Mesenchymal stem cell (in vitro differentiated cells and primary cell): ENCODE results near the gene TMEM272.

ENCODE experiments used
- DNase-seq: peaks from one replicate; pipeline ENCODE4 v3.0.0-alpha.2; 2013
- H2AFZ ChIP-seq: one replicate; pipeline ENCODE4 v1.6.1; 2013; ENCODE audit warnings: low read depth, mild to moderate bottlenecking, control low read depth, inconsistent platforms, low read length, moderate library complexity
- H2AK5ac ChIP-seq: 2 replicates; pipeline ENCODE4 v1.6.1; 2013; ENCODE audit warnings: low read length, moderate library complexity, mild to moderate bottlenecking, inconsistent platforms; ENCODE audit not compliant: severe bottlenecking
- H2BK120ac ChIP-seq: one replicate; pipeline ENCODE4 v1.6.1; 2013; ENCODE audit warnings: low read depth, mild to moderate bottlenecking, inconsistent platforms, low read length, moderate library complexity
- H2BK12ac ChIP-seq, 2 experiments: one replicate each; pipeline ENCODE4 v1.6.1; 2013; ENCODE audit warnings: inconsistent platforms in 2 of 2, low read length in 2 of 2, mild to moderate bottlenecking in 2 of 2, moderate library complexity in 2 of 2, control low read depth in 1 of 2
- H2BK15ac ChIP-seq: one replicate; pipeline ENCODE4 v1.6.1; 2013; ENCODE audit warnings: mild to moderate bottlenecking, low read depth, inconsistent platforms; ENCODE audit not compliant: poor library complexity, severe bottlenecking
- H2BK5ac ChIP-seq: 2 replicates; pipeline ENCODE4 v1.6.1; 2013; ENCODE audit warnings: low read depth, mild to moderate bottlenecking, low read length, control low read depth, inconsistent platforms; ENCODE audit not compliant: poor library complexity, severe bottlenecking
- H3K14ac ChIP-seq, 2 experiments: one replicate each; pipeline ENCODE4 v1.6.1; 2013; ENCODE audit warnings: inconsistent platforms in 2 of 2, low read length in 2 of 2, control low read depth in 1 of 2, mild to moderate bottlenecking in 1 of 2, moderate library complexity in 1 of 2
- H3K18ac ChIP-seq, 2 experiments: one replicate each; pipeline ENCODE4 v1.6.1; 2013; ENCODE audit warnings: inconsistent platforms in 2 of 2, low read length in 2 of 2, control low read depth in 1 of 2, low read depth in 1 of 2, mild to moderate bottlenecking in 1 of 2
- H3K23ac ChIP-seq, 2 experiments: one replicate each; pipeline ENCODE4 v1.6.1; 2013; ENCODE audit warnings: inconsistent platforms in 2 of 2, low read length in 2 of 2, mild to moderate bottlenecking in 2 of 2, moderate library complexity in 2 of 2, control low read depth in 1 of 2
- H3K27ac ChIP-seq: 2 replicates; pipeline ENCODE4 v1.5.1; 2013; ENCODE audit warnings: mild to moderate bottlenecking, moderate library complexity, low read length, control low read depth, inconsistent platforms; ENCODE audit not compliant: poor library complexity, severe bottlenecking
- H3K27me3 ChIP-seq, 2 experiments: 2 replicates each; pipeline versions ENCODE4 v1.6.1 to v1.7.0; 2013; ENCODE audit warnings: low read length in 2 of 2, mild to moderate bottlenecking in 2 of 2, moderate library complexity in 2 of 2, control low read depth in 1 of 2, inconsistent platforms in 1 of 2; ENCODE audit not compliant: control insufficient read depth in 1 of 2, insufficient read depth in 1 of 2
- H3K36me3 ChIP-seq, 2 experiments: 2 replicates each; pipeline versions ENCODE4 v1.6.1 to v1.7.0; 2013; ENCODE audit warnings: low read length in 2 of 2, control low read depth in 1 of 2, inconsistent platforms in 1 of 2, low read depth in 1 of 2, mild to moderate bottlenecking in 1 of 2; ENCODE audit not compliant: insufficient read depth in 2 of 2, control insufficient read depth in 1 of 2
- H3K4ac ChIP-seq, 2 experiments: one replicate each; pipeline ENCODE4 v1.6.1; 2013; ENCODE audit warnings: inconsistent platforms in 2 of 2, low read length in 2 of 2, mild to moderate bottlenecking in 2 of 2, moderate library complexity in 2 of 2, control low read depth in 1 of 2, low read depth in 1 of 2
- H3K4me1 ChIP-seq: 2 replicates; pipeline ENCODE4 v1.6.1; 2013; ENCODE audit warnings: low read depth, low read length, control low read depth; ENCODE audit not compliant: control insufficient read depth, insufficient read depth
- H3K4me2 ChIP-seq: 2 replicates; pipeline ENCODE4 v1.6.1; 2013; ENCODE audit warnings: low read length, mild to moderate bottlenecking, inconsistent platforms; ENCODE audit not compliant: poor library complexity, severe bottlenecking
- H3K4me3 ChIP-seq, 2 experiments: 2 replicates each; pipeline versions ENCODE4 v1.5.1 to v1.7.0; 2013; ENCODE audit warnings: low read length in 2 of 2, mild to moderate bottlenecking in 2 of 2, control low read depth in 1 of 2, low read depth in 1 of 2; ENCODE audit not compliant: insufficient read depth in 1 of 2
- H3K79me1 ChIP-seq: replicated peaks from 2 replicates; pipeline ENCODE4 v1.6.1; 2013; ENCODE audit warnings: mild to moderate bottlenecking, control low read depth, low read length, inconsistent platforms; ENCODE audit not compliant: poor library complexity, severe bottlenecking
- H3K9ac ChIP-seq: 2 replicates; pipeline ENCODE4 v1.7.0; 2013; ENCODE audit warnings: mild to moderate bottlenecking, low read length, moderate library complexity
- H3K9me3 ChIP-seq: 2 replicates; pipeline ENCODE4 v1.7.0; 2013; ENCODE audit warnings: mild to moderate bottlenecking, low read length; ENCODE audit not compliant: control insufficient read depth
- H4K8ac ChIP-seq: one replicate; pipeline ENCODE4 v1.6.1; 2013; ENCODE audit warnings: inconsistent platforms, mild to moderate bottlenecking, low read length, moderate library complexity
- H4K91ac ChIP-seq: one replicate; pipeline ENCODE4 v1.6.1; 2013; ENCODE audit warnings: mild to moderate bottlenecking, low read length, inconsistent platforms
- WGBS: methylation state at CpG from one replicate; pipeline ENCODE4 v1.1.7; 2013; ENCODE audit warnings: mixed read lengths; 5-methylcytosine and 5-hydroxymethylcytosine counted together

TMEM272 gene

DNA sequence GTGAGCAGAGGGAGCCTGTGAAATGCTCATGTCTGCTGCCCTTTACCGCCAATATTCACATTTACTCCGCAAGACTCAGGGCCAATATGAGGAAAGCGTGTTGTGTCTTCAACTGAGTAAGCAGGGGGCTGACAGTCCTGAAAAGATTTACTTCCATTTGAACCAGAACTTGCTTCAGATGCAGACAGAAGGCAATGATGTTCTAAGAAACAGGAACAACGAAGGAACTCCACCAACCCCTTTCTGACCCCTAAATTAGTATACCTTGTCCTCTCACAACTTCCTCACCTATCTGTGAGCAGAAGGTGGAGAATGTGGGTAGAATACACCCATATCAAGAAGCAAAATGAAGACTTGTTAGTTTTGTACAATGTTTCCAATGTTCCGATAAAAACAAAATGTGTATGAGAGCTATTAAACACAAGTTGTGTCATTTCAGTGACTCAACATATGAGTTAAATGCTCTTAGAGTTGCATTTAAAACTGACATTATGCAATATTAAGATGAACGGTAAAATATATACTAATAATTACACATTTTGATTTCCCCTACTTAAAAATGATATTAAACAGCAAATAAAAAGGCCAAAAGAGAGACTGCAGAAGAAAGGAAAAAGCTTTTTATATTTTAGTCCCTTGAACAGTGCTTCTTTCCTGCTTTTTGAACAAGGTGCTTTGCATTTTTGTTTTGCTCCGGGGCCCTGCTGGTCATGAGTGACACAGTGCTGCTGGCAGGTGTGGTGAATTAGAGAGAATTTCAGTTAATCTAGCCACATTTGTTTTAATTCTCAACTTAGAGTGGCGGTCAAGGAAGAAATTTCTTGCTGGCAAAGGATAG lies 16.0 kb downstream of the TMEM272 start:
- H2AK5ac ChIP-seq: no peak overlapping the region
- no peak overlapping the region for H2BK15ac ChIP-seq
- no peak overlapping the region for H3K4me2 ChIP-seq
- H3K36me3 ChIP-seq: no peaks in the 10 kb centered on the region
- H4K8ac ChIP-seq: no peak overlapping the region
- H3K27me3 ChIP-seq: peaks cover 44 to 70% of the 10 kb centered on the region in 2 experiments
- no peak overlapping the region for H4K91ac ChIP-seq
- no peak for DNase-seq
- no peaks in the 10 kb centered on the region for H3K4me1 ChIP-seq
- H2BK5ac ChIP-seq: no peak overlapping the region
- H3K4ac ChIP-seq: no peak overlapping the region
- H3K18ac ChIP-seq: no peak overlapping the region
- WGBS: 94% methylated on average over 5 of the region's 8 CpGs
- H2AFZ ChIP-seq: no peak overlapping the region
- no peaks in the 10 kb centered on the region for H3K9me3 ChIP-seq
- H2BK120ac ChIP-seq: no peak overlapping the region
- no peak overlapping the region for H2BK12ac ChIP-seq
- no peak overlapping the region for H3K9ac ChIP-seq
- H3K23ac ChIP-seq: no peak overlapping the region
- no peak overlapping the region for H3K14ac ChIP-seq
- no peak overlapping the region for H3K27ac ChIP-seq
- H3K4me3 ChIP-seq: no peak overlapping the region
- H3K79me1 ChIP-seq: no peaks in the 10 kb centered on the region

- Histone ChIP-seq H3K14ac (no peak overlapping the region), H2BK15ac (no peak overlapping the region), H4K91ac (no peak overlapping the region), H2BK120ac (no peak overlapping the region), H2BK12ac (no peak overlapping the region), H3K27ac (no peak overlapping the region), H4K8ac (no peak overlapping the region), H3K4me2 (no peak overlapping the region), H2AFZ (no peak overlapping the region), H3K4me3 (no peak overlapping the region), H3K79me1 (no peaks in the 10 kb centered on the region), H2BK5ac (no peak overlapping the region), H3K27me3 (peaks cover 34 to 61% of the 10 kb centered on the region in 2 experiments), H3K23ac (no peak overlapping the region), H2AK5ac (no peak overlapping the region), H3K18ac (no peak overlapping the region), H3K9me3 (no peaks in the 10 kb centered on the region), H3K36me3 (no peaks in the 10 kb centered on the region), H3K4me1 (no peaks in the 10 kb centered on the region), H3K9ac (no peak overlapping the region), H3K4ac (no peak overlapping the region)
- no peak for DNase-seq
- WGBS: 97% methylated on average over 4 of the region's 4 CpGs
Measured at GRCh38 chr13:51827254-51827653, 17.7 kb downstream of the TMEM272 start.

DNA sequence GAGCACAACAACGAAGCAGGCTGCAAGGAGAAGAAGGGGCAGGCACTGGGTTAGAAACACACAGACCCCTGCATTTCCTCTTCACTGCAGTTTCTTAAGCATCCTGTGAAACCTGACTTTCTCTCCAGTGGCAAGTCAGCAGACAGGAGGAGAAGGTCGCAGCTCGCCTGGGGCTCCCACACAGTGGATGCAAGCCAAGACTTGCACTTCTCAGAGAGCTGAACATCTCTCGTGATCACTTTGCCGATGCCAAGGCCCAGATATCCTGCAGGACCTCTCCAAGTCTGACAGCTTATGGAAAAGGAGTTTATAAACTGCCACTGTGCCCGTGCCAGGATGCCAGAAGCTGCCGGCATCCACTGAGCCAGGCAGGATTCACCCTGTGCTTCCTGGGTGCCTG lies 18.4 kb downstream of the TMEM272 start:
- Histone ChIP-seq H3K9ac (no peak overlapping the region), H3K4me2 (no peak overlapping the region), H3K4ac (no peak overlapping the region), H3K4me3 (no peak overlapping the region), H3K36me3 (no peaks in the 10 kb centered on the region), H3K18ac (no peak overlapping the region), H3K9me3 (no peaks in the 10 kb centered on the region), H3K4me1 (no peaks in the 10 kb centered on the region), H2AK5ac (no peak overlapping the region), H3K27ac (no peak overlapping the region), H2BK120ac (no peak overlapping the region), H3K79me1 (no peaks in the 10 kb centered on the region), H2BK12ac (no peak overlapping the region), H3K27me3 (peaks cover 34 to 62% of the 10 kb centered on the region in 2 experiments), H2AFZ (no peak overlapping the region), H3K23ac (no peak overlapping the region), H2BK5ac (no peak overlapping the region), H4K91ac (no peak overlapping the region), H4K8ac (no peak overlapping the region), H3K14ac (no peak overlapping the region), H2BK15ac (no peak overlapping the region)
- WGBS: 94% methylated on average over 7 of the region's 7 CpGs
- no peak for DNase-seq

GRCh38 chr13:51825681-51826254 lies 19.2 kb downstream of the TMEM272 start:
- H3K36me3 ChIP-seq: no peaks in the 10 kb centered on the region
- no peak overlapping the region for H2BK5ac ChIP-seq
- H3K4me2 ChIP-seq: no peak overlapping the region
- H3K23ac ChIP-seq: no peak overlapping the region
- no peak overlapping the region for H3K18ac ChIP-seq
- H2AK5ac ChIP-seq: no peak overlapping the region
- DNase-seq: no peak
- H4K91ac ChIP-seq: no peak overlapping the region
- H3K4me3 ChIP-seq: no peak overlapping the region
- 94% methylated on average over 7 of the region's 10 CpGs for WGBS
- H2BK15ac ChIP-seq: no peak overlapping the region
- peaks cover 40 to 60% of the 10 kb centered on the region in 2 experiments for H3K27me3 ChIP-seq
- H3K79me1 ChIP-seq: no peaks in the 10 kb centered on the region
- H3K4ac ChIP-seq: no peak overlapping the region
- H3K27ac ChIP-seq: no peak overlapping the region
- H3K14ac ChIP-seq: no peak overlapping the region
- H3K9ac ChIP-seq: no peak overlapping the region
- no peaks in the 10 kb centered on the region for H3K4me1 ChIP-seq
- H2BK12ac ChIP-seq: no peak overlapping the region
- no peak overlapping the region for H2AFZ ChIP-seq
- H3K9me3 ChIP-seq: no peaks in the 10 kb centered on the region
- no peak overlapping the region for H2BK120ac ChIP-seq
- no peak overlapping the region for H4K8ac ChIP-seq
